ENCODE measurements around the gene ZSCAN31.
A peak's percentile ranks its signal among the peaks of the same experiment; 100 is the strongest.
"Not testable (repeated sequence)": the region's sequence is repeated elsewhere in the genome, so short reads cannot be mapped to it uniquely, and the experiment has no call there.

Gene ZSCAN31

DNA sequence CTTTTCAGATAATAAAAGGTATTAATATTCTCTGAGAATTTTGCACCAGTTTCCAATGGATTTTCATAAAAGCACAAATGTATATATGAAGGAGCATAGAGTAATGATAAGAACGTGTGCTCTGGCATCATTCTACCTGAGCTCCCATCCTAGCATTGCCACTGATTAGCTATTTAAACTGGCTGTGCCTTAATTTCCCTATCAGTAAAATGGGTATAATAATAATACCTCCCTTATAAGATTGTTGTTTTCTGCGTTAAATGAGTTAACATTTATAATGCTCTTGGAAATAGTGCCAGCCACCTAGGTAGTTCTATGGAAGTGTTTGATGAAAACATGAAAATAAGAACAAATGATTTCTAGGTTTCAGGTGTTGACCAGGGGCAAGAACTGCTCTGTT, 25.0 kb upstream of the ZSCAN31 start:
- H3K4me3 ChIP-seq (ENCODE audit: low read depth, low read length): no peak overlapping the region
- DNase-seq (ENCODE audit: low read depth): no peak
- TF ChIP-seq, protein P1, sequence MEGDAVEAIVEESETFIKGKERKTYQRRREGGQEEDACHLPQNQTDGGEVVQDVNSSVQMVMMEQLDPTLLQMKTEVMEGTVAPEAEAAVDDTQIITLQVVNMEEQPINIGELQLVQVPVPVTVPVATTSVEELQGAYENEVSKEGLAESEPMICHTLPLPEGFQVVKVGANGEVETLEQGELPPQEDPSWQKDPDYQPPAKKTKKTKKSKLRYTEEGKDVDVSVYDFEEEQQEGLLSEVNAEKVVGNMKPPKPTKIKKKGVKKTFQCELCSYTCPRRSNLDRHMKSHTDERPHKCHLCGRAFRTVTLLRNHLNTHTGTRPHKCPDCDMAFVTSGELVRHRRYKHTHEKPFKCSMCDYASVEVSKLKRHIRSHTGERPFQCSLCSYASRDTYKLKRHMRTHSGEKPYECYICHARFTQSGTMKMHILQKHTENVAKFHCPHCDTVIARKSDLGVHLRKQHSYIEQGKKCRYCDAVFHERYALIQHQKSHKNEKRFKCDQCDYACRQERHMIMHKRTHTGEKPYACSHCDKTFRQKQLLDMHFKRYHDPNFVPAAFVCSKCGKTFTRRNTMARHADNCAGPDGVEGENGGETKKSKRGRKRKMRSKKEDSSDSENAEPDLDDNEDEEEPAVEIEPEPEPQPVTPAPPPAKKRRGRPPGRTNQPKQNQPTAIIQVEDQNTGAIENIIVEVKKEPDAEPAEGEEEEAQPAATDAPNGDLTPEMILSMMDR (IDR thresholded peaks at IDR 0.05; ENCODE audit: low read depth, low read length, missing control alignments): no peak
- in situ Hi-C loops (cut with HindIII; ENCODE audit: low sequenced_read_pairs): no loop called here

DNA sequence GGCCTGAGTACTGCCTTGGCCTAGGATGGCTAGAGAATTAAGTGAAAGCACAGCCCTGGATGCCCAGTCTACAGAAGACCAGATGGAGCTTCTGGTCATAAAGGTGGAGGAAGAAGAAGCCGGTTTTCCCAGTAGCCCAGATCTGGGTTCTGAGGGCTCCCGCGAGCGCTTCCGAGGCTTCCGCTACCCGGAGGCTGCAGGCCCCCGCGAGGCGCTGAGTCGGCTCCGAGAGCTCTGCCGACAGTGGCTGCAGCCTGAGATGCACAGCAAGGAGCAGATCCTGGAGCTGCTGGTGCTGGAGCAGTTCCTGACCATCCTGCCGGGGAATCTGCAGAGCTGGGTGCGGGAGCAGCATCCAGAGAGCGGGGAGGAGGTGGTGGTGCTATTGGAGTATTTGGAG, 23.6 kb upstream of the ZSCAN31 start:
- H3K4me3 ChIP-seq (ENCODE audit: low read depth, low read length); in situ Hi-C loops (cut with HindIII; ENCODE audit: low sequenced_read_pairs); DNase-seq (ENCODE audit: low read depth): not testable (repeated sequence)

DNA sequence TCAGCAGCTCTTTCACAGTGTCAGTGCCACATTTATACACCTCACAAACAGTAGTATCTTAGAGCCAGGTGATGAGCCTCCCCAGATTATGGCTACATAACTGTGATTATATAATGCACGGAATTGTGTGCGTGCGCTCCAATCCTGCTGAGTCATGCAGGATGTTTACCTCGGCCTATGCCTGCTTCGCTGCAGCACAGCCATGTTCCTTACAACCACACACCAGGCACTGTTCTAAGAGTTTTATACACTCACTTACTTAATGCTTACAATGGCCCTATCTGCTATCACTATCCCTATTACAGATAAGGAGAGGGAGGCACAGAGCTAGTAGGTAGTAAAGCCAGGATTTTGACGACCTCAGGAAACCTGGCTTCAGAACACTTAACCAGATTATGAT, 21.1 kb upstream of the ZSCAN31 start:
- no peak for DNase-seq (ENCODE audit: low read depth)

DNA sequence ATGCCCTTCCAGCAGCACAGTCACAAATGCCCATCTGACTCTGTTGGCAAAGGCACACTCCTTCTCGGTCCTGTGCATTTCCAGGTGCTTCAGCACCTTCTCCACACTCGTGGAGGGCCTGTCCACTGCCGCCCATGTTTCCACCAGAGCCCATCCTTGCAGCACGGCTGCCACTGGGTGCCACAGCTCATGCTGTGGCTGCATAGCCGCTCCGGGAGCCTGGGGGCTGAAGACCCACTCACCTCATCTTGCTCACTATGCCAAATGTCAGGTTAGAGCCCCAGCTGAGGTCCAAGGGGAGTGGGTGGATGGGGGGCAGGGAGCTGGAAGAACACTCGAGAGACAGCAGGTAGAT, 20.7 kb upstream of the ZSCAN31 start:
- H3K4me3 ChIP-seq (ENCODE audit: low read depth, low read length): no peak overlapping the region
- in situ Hi-C loops (cut with HindIII; ENCODE audit: low sequenced_read_pairs): no loop called here
- no peak for DNase-seq (ENCODE audit: low read depth)
- TF ChIP-seq, protein P1 (IDR thresholded peaks at IDR 0.05; ENCODE audit: low read depth, low read length, missing control alignments): no peak

More for the DNA sequence above, 21.1 kb upstream of the ZSCAN31 start:
- no peak overlapping the region for H3K4me3 ChIP-seq (ENCODE audit: low read depth, low read length)
- in situ Hi-C loops (cut with HindIII; ENCODE audit: low sequenced_read_pairs): no loop called here
- TF ChIP-seq, protein P1 (IDR thresholded peaks at IDR 0.05; ENCODE audit: low read depth, low read length, missing control alignments): no peak

DNA sequence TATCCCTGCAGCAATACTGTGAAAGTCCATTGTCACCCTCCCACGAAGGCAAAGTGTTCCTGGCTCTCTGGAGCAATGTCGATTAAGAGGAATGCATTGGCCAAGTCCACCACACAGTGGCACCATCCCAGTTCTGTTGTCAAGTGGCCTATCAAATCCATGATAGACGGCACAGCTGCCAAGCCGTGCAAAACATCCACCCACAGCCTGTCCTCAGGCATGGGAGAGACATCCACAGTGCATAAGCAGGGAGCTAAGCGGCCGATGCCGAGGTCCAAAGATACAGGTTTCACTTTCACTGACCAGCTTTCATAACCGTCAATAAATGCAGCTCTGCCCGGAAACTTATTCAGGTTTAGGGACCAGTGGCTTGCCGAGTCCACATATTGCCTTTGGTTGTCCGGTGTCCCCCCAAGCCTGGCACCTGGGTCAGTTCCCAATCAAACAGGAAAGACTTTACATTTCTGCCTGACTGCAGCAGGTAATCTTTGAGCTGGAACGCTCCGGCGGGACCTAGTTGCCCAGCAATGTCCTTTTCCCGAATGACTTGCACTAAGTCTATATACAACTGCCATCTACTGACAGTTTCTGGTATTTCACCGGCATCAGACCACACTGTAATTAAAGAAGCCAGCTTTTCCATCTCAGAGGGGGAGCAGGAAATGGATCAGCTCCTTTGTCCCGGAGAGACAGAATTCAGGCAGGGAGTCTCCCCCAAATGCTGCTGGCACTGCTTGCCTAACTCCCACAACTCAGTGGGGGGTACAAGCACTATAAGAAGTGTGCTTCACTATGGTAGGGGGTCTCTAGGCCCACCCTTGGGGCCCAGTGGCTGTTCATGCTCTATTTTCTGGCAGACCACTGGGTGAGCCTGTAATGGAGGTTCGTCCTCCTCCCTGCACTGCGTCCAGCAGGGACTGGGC, 20.1 kb upstream of the ZSCAN31 start:
- peak overlapping the region; percentile 60 for H3K4me3 ChIP-seq (ENCODE audit: low read depth, low read length)

DNA sequence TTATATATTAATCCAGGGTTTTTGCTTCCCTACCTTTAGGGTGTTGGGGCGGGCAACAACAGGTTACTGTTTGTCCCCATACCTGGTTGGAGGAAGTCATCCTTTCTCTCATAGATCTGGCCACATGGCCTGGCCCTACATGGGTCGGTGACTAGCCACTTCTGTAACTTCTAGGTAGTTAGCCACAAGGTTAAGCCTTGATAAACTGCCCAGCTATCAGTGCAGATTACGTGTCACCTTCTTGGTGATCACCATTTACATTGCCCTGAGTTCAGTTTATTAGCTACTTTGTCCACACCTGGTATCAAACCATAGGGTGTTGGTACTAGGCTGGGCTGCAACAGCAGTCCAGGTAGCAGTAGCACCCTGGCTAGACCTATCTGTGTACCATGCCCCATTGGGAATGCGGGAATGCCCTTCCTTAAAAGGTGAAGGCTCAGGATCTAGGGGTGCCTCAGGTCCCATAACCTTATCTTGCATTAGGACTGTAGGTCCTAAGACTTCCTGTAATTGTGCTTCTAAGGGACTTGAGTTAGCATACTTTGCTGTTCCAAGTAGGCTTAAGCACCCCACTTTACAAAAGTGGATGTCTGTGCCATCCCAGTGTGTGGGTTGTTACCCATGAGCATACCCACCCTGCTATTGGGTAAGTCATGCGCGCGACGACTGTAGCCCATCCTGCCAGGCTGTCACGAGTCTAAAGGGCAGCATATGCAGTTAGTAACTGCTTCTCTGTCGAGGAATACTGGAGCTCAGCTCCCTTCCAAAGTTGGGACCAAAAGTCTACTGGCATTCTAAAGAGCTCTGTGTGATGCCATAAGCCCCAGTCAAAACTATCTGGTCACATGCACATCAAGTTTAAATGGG, 19.0 kb upstream of the ZSCAN31 start:
- H3K4me3 ChIP-seq (ENCODE audit: low read depth, low read length): no peak overlapping the region
- no peak for DNase-seq (ENCODE audit: low read depth)
- in situ Hi-C loops (cut with HindIII; ENCODE audit: low sequenced_read_pairs): no loop called here
- TF ChIP-seq, protein P1 (IDR thresholded peaks at IDR 0.05; ENCODE audit: low read depth, low read length, missing control alignments): no peak

More for the DNA sequence above, 20.1 kb upstream of the ZSCAN31 start:
- in situ Hi-C loops (cut with HindIII; ENCODE audit: low sequenced_read_pairs): no loop called here
- TF ChIP-seq, protein P1 (IDR thresholded peaks at IDR 0.05; ENCODE audit: low read depth, low read length, missing control alignments): peak; percentile 78
- DNase-seq (ENCODE audit: low read depth): peak; percentile 87

Measured in astrocyte of the cerebellum (primary cell).